Measurements from ENCODE around the gene DPY19L3.
"Not testable (repeated sequence)": the region's sequence is repeated elsewhere in the genome, so short reads cannot be mapped to it uniquely, and the experiment has no call there.

The DPY19L3 gene

DNA sequence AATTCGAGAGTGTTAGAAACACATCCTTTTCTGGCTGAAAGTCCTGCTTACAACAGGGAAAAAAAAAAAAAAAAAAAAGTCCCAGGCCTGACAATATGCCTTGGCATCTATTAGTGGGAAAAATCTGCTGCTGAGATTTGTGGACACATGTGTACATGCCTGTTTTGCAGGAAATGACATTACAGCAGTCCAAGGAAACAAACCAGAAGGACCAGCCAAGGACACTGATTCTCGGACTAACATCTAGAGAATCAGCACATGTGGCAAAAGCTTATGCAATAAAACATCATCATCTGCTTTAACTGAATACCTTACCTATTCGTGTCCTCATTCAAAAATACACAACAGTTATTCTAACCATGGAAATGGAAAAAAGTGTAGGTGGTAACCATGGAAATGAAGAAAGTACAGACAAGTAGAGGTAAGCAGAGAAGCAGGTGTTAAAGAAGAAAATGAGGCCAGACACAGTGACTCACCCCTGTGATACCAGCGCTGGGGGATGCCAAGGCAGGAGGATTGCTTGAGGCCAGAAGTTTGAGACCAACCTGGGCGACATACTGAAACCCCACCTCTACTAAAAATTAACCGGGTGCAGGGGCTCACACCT, 9.4 kb upstream of the DPY19L3 start:
- no peak for DNase-seq

DNA sequence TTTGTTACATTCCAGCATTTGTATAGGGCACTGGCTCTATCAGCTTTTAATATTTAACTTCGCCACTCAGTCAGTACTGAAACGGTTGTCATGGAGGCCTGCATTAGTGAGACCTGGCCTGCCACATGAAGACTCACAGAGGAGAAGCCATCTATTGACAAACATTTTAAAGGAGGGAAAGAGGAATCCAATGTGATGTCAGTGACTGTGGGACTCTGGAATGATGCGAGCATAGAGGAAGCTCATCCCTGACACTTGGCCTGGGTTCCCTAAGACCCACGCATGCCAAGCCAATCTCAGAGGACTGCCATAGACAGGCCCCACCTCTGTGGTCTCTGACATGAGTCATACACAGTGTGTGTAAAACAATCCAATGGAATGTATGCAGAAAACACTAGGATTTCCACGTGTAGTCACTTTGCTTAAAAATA, 7.9 kb upstream of the DPY19L3 start:
- no peak for DNase-seq

DNA sequence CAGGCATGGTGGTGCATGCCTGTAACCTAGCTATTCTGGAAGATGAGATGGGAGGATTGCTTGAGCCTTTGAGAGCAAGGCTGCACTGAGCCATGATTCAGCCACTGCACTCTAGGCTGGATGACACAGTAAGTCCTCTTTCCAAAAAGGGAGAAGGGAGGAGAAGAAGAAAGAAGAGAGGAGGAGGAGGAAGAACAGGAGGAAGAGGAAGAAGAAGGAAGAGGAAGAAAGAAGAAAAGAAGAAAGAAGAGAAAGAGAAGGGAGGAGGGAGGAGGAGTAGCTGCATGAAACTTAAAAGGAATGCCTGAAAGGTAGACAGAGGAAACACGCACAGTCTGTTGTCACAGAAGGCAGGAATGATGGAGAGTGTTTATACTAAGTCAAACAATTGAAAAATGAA, 3.6 kb upstream of the DPY19L3 start:
- no peak for DNase-seq

DNA sequence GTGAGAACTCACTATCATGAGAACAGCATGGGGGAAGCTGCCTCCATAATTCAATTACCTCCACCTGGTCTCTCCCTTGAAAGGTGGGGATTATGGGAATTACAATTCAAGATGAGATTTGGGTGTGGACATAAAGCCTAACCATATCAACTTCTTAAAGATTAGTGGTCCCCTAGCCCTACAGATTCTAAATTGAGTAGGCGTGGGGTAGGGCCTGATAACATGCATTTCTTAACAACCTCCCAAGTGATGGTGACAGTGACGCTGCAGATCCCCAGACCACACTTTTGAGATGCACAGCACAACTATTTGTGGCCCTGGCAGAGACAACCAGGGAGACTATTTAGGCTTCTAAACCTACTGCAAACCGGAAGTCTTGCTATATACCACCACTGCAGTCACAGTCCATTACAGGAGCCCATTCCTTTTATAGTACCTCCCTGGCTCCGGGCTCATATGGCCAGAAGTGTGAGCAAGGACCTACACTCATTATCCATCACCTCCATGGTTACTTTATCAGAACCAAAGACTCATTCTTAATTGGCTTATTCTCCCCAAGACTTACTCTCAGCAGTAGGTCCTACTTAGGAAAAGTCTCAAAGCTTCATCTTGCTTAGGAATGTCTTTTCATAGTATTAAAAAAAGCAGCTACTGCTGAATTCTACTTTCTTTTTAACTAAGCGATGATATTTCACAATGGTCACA, 2.1 kb upstream of the DPY19L3 start:
- no peak for DNase-seq

DNA sequence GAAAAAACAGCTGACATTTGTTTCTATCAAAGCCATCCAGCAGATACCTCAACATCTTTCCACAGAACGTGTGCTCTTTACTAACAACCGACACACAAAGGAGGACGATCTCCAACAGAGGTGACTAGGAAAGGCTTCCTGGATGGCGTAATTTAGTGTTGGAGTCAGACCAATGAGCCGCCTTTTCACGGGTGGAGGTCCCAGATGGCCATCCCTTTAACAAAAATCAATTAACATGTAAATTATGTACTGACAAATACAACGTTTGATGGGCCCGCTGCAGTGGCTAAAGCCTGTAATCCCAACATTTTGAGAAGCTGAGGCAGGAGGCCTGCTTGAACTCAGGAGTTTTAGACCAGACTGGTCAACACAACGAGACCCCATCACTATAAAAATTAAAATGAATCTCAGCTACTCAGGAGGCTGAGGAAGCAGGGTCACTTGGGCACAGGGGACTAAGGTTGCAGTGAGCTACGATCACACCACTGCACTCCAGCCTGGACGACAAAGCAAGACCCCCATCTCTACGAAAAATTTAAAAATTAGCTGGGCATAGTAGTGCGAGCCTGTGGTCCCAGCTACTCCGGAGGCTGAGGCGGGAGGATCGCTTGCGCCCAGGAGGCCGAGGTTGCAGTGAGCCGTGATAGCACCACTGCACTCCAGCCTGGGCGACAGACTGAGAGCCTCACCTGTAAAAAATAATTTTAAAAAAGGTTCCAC, 1.2 kb upstream of the DPY19L3 start:
- no peak for DNase-seq

DNA sequence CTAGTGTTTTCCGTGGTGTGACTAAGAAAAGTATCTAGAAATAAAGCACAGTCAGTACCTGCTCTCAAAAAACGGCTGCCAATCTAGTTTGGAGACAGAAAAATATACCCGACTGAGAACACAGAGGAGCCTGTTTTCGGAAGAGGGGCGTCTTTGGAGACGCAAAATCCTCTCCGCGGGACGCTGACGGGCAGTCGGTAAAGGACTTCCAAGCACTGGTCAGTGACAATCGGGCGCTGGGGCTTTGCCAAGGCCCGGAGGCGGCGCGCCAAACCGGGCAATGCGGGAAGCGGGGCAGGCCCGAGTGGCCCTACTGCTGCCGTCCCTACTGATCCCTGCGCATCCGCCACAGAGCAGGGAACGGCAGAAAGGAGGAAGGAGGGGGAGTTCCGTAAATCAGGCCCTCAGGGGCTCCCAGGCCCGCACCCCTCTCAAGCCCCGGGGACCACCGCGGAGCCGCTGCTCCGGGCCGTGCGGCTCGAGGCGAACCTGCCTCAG, 588 bp upstream of the DPY19L3 start:
- peak; percentile 36 for DNase-seq

DNA sequence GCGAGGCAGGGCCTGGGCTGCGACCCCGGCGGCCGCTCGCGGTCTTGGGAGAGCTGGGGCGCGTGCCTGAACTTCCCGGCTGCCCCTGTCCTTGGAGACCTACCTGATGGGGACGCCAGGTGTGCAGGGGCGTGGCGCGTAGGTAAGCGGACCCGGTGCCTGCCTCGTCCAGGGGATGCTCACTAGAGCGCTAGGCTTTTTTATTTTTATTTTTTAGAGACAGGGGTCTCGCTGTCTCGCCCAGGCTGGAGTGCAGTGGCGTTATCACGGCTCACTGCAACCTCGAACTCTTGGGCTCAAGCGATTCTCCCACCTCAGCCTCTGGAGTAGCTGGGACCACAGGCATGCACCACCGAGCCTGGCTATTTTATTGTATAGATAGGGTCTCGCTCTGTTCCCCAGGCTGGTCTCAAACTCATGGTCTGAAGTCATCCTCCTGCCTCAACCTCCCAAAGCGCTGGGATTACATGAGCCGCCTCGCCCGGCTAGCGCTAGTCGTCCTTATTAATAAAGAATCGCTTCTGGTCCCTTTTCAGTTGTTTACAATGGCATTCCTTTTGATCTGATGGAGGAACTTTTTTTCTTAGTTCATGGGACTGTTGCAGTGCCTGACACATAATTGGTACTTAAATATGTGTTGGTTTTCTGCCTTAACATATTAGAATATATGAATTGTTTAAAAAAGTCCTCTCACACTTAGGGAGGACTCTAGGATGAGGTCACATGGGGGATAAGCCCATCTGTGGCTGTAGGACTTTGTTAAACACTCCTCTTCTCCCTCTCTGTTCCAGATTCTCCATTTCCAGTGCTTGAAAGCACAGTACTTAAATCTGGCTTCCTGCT, 812 bp downstream of the DPY19L3 start:
- no peak for DNase-seq

DNA sequence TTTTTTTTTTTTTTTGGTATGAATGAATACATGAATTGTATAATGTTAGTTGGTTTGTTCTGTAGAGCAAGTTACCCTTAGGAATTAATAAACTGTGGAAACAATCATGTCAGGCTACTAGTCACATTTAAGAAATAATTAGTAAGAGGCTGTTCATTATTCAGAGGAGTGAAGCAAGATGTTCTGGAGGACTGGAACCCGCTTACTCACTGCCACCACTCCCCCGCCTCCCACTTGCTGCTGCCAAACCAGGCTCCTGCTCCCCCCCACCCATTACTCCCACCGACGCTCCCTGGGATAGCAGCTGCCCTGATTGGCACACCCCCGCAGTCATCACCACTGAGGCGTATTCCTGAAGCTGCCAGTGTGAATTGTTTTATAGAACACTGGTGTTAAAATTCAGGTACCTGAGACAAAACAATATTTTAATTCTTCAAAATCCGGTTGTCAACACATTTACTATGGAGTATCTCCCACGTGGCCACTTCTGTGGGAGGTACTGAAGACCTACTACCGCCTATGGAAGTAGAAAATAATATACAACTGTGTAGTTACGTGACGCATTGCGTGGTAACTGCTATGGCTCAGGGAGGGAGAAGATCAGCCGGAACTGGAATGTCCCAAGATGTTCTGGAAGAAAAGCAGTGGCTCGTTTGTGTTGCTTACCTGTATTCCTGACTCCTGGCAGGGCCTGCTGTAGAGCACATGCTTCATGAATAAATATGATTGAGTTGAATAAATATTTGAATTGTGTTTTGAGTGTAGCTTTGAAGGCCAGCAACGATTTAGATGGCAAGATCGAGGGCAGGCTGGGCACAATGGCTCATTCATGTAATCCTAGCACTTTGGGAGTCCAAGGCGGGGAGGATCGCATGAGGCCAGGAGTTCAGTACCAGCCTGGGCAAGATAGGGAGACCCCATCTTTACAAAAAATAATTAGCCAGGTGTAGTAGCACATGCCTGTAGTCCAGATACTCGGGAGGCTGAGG, 1.7 kb downstream of the DPY19L3 start:
- no peak for DNase-seq

DNA sequence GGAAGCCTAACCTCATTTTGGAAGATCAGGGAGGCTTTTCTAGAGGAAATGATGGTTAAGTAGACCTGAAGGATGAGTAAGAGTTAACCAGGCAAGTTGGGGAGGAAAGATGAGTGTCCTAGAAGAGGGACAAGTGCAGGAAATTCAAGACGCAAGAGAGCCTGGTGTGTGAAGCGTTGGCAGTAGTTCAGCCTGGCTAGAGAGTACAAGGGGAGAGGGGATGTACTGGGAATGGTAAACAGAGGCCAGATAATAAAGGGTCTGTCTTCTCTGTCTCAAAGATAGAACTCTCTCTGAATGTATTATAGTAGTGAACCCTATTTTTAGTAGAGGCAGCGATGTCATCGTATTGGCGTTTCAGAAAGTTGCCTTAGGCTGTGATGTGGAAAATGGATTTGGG, 9.7 kb downstream of the DPY19L3 start:
- no peak for DNase-seq

DNA sequence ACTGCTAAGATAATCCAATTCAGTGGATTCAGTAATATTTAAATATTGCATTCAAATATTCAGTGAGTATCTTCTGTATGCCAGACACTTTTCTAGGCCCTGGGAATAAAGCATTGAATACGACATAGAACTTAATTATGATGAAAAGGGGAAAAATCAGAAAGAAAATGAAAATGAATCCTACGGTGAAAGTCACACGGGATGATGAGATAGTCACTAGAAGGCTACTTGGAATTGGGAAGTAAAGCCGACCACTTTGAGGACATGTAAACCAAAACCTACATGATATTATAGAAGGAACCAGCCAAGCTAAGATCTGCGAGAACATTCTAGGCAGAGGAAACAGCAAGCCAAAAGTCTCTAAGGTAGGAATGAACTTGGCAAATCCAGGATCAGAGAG, 10.1 kb downstream of the DPY19L3 start:
- DNase-seq = no peak

DNA sequence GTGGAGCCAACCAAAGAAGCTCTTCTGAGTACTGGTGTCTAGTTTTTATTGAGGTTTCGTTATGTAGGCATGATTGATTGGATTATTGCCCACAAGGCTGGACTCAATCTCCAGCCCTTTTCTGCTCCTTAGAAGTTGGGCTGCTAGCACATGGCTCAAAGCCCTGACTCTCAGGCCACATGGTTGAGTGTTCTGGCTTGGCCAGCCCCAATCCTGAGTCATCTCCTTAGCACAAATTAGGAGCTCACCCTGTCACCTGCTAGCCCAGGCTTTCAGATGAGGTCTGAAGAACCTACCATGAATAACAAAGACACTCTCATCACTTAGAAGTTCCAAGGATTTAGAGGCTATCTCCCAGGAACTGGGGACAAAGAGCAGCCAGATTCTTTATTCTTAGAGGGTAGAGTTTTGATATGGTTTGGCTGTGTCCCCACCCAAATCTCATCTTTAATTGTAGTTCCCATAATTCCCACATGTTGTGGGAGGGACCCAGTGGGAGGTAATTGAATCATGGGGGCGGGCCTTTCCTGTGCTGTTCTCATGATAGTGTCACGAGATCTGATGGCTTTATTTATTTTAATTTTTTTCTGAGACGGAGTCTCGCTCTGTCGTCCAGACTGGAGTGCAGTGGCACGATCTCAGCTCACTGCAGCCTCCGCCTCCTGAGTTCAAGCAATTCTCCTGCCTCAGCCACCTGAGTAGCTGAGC, 11.3 kb downstream of the DPY19L3 start:
- DNase-seq = no peak

DNA sequence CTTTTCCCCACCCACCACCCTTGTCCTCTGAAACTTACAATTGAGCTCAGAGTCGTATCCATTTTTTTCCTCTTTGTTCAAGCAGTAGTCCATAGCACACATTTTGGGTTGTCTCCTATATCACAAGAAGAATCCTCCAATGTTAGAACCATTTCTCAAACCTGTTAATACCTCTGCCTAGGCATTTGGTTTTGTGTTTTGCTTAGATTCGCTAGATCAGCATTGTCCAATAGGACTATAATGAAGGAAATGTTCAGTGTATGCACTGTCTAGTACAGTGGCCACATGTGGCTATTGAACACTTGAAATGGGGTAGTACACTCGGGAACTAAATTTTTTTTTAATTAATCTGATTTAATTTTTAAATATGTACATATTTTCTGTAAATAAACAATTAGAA, 12.6 kb downstream of the DPY19L3 start:
- no peak for DNase-seq

DNA sequence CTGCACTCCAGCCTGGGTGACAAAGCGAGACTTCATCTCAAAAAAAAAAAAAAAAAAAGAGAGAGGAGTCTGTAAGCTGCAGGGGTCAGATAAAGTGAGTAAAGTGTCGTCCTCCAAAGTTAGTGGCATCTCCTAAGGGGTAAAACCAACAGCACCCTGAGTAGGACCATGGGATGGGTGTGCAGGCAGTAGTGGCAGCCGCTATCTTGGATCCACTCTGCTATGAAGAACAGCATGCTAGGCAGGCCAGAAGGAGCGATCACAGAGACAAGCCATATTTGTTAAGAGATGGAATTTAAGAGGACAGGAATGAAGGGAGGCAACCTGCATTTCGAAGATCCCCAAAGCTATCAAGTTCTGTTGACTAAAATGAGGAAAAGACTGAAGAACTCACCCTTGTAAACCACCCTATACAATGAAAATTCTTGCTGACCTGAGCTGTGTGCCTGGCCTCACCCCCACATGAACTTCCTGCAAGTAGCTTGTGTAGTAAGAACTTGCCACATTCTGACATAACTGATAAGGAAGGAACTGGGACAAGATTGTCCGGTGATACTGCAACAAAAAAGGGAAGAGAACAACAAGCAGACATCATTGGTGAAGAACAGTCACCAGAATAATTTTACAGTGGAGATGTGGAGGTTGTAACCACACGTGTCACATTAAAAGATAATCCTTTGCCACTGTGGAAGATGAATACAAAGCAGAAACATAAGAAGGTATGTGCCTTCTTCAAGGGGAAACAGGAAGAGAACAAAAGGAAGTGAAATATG, 16.2 kb downstream of the DPY19L3 start:
- DNase-seq = no peak

DNA sequence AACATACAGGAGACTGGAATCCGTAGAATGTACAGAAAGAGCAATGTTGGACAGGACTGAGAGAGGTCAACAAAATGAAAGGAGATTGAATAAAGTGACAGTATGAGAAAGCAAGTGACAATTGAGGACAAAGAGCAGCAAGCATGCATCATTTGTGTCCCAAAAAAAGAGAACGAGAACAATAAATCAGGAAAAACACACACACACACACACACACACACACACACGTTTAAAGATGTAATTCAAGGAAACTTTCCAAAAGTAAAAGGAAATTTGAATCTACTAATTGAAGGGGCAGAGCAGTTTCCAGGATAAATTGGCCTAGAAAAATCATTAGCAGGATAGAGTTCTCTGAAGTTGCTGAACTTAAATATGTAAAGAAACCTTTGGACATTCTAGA, 16.9 kb downstream of the DPY19L3 start:
- no peak for DNase-seq

DNA sequence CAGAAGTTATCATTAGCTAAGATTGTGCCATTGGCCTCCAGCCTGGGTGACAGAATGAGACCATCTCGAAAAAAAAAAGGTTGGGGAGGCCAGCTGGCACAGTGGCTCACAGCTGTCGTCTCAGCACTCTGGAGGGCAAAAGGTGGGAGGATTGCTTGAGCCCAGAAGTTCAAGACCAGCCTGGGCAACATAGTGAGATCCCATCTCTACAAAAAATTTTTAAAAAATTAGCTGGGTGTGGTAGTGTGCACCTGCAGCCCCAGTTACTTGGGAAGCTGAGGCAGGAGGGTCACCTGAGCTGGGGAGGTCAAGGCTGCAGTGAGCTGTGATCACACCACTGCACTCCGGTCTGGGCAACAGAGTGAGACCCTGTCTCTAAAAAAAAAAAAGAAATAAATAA, 18.4 kb downstream of the DPY19L3 start:
- not testable (repeated sequence) for DNase-seq

DNA sequence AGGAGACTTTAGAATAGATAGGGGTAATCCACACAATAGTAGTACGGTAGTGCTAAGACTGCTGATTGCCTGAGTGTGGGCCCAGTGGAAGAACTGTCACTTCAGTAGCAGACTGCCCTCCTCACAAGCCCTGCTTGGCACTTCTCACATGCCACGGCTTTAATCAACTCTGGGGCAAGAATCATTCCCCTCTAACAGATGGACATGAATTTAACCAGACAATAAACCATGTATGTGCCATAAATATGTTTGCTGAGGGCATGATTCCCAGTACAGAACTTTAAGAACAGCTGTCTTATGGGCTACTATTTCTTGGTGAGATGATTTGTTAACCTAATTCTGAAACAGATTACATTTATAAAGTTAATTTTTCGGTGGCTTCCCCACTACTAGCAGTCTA, 22.0 kb downstream of the DPY19L3 start:
- DNase-seq = no peak

DNA sequence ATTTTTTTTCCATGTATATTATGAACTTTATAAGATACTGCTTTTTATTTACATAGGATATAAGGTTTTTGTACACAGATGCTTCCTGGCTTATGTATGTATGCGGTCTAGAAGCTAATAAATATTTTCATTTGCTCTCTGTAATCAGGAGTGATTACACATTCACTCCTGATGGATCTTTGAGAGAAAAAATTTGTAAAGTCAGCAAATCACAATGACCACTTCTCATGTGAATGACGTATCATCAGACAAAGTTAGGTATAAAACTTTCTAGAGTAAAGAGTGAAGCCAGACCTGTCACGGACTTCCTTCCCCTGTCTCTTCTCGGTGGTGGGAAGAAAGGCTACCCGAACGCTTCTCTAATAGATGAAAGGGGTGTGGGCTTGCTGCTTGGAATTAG, 31.1 kb downstream of the DPY19L3 start:
- no peak for DNase-seq

DNA sequence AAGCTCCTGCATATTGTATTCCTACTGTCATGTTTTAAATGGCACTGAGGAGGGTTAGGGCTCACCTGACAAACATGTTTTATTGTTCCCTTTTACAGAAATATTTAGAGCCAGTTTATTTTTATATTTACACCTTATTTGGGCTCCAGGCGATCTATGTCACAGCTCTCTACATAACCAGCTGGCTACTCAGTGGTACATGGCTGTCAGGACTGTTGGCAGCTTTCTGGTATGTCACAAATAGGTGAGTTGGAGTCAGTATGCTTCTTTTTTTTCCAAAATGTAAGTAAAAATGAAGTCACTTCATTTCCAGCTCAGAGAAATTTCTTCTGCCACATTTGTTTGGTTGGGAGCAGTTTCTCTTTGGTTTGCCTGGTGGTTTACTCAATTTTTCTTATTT, 31.5 kb downstream of the DPY19L3 start:
- no peak for DNase-seq

DNA sequence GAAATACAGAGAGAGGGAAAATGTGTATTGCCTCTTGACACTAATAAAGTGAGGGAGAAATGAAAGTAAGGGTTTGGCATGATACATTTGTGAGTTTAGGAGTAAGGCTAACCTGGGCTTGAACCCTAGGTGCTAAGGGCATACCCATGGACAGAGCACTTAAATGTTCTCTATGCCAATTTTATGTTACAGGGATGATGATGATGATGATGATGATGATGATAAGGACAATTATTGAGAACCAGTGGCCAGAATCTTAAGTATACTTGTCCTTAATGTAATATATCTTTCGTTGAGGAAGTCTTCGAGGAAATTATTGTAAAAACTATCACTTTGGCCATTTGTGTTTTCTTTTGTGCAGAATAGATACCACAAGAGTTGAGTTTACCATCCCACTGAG, 33.2 kb downstream of the DPY19L3 start:
- DNase-seq = no peak

DNA sequence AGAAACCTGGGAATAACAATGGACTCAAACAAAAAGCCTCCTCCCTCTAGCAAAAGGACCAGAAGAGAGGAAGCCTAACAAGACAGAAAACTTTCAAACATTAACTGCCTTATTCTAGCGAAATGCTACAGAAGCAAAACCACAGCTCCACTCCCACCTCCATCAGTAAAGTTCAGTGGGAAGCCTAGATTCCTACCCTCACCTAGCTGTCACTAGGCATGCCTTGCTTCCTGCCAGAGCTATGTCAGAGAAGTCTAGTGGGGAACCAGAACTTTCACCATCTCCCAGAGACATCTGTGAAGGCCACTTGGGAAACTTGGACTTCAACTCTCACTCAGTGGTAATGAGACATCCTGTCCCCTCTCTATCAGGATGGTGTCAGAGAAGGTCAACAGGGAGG, 37.1 kb downstream of the DPY19L3 start:
- no peak for DNase-seq

Measured in NCI-H1105 treated with DMSO at 0.1 percent for 48 hours (cell line).